HG03159 (cell line): ENCODE results near the gene SPACA6.

Source experiments
- ATAC-seq: cut with Tn5 transposase; IDR thresholded peaks from one replicate; pipeline ENCODE4 v1.9.1; 2021; ENCODE audit warnings: mild to moderate bottlenecking, moderate library complexity; ENCODE audit not compliant: unreplicated experiment

The SPACA6 gene

GRCh38 chr19:51703575-51704515, 10.7 kb downstream of the SPACA6 start:
- ATAC-seq, result peak; percentile 93

DNA sequence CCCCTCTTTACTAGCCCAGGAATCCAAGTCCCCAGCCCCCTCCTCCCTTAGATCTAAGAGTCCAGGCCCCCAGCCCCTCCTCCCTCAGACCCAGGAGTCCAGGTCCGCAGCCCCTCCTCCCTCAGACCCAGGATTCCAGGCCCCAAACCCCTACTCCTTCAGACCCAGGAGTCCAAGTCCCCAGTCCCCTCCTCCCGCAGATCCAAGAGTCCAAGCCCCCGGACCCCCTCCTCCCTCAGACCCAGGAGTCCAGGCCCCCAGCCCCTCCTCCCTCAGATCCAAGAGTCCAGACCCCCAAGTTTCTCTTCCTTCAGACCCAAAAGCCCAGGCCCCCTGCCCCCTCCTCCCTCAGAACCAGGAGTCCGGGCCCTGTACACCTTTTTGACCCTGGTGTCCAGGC, 11.5 kb downstream of the SPACA6 start:
- no peak for ATAC-seq

DNA sequence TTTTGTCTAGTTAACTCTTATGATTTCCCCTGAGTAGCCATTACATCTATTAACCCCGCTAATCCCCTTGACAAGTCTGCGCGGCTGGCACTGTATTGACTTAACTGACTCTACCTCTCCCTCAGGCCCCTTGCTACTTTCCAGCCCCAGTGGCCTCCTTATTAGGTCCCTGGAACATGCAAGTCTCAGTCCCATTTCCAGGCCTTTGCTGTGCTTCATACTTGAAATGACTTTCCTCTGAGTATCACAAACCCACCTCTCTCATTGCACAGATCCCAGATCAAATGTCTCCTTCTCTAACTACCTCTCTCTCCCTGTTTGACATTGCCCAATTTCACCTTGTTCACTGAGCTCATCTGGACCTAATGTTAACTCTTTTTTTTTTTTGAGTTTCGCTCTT, 13.2 kb downstream of the SPACA6 start:
- ATAC-seq, result no peak

DNA sequence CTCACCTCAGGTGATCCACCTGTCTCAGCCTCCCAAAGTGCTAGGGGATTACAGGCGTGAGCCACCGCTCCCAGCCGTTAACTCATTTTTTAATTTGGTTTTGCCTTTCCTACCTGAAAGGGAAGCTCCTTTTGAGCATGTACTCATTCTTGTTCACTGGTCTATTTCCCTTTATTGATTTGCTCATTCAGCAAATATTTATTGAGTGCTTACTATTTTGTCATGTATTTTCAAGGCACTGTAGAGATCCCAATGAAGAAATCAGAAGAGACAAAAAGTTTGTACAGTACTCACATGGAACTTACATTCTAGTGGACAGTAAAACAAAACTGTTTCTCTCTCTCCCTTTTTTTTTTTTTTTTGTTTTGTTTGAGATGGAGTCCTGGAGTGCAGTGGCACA, 13.8 kb downstream of the SPACA6 start:
- no peak for ATAC-seq

DNA sequence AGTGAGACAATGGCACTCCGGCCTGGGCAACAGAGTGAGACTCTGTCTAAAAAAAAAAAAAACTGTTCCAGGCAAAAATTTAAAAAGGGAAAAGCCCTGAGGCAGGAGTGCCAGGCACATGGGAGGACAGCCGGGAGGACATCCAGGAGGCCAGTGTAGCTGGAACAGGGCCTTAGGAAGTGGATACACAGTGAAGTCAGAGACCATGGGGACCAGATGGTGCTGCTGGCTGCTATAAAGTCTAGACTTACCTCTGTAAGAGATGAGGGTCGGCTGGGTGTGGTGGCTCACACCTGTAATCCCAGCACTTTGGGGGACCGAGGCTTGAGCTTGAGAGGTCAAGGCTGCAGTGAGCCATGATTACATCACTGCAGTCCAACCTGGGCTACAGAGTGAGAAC, 15.7 kb downstream of the SPACA6 start:
- ATAC-seq, result no peak

DNA sequence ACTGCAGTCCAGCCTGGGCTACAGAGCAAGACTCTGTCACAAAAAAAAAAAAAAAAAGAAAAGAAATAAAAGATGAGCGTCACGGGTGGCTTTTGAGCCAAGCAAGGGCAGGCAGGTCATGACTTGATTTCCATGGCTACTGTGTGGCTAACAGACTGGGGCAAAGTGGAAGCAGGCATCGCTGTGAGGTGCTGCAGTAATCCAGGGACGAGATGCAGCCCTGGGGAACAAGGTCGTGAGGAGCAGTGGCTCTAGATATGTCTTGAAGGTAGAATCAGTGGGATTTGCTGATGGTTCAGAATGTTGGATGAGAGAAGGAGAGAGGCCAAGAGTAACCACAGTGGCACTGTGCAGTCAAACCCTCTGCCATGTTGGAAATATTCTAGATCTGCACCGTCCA, 16.4 kb downstream of the SPACA6 start:
- no peak for ATAC-seq

- no peak for ATAC-seq
Measured at GRCh38 chr19:51710163-51710562, 17.0 kb downstream of the SPACA6 start.

GRCh38 chr19:51711702-51712101, 18.6 kb downstream of the SPACA6 start:
- ATAC-seq, result no peak

- no peak for ATAC-seq
Measured at GRCh38 chr19:51712461-51713081, 19.4 kb downstream of the SPACA6 start.

- no peak for ATAC-seq
Measured at GRCh38 chr19:51713319-51714285, 20.5 kb downstream of the SPACA6 start.

DNA sequence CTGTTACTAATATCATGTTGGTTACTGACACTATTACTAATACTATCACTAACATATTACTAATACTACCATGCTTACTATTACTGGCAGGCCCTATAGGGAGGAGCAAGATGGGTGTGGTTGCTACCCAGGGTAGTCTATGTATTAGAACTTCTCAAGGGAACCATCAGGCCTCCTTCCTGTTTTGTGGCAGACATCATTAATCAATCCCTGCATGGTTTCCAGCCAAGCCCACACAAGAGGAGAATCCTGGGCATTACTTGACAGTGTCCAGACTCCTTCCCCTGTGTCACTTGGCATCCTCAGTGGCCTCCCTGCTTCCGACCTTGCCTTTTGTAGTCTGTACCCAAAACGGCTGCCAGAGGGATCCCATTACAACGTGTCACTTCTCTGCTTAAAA, 21.7 kb downstream of the SPACA6 start:
- no peak for ATAC-seq

GRCh38 chr19:51715850-51716249, 22.7 kb downstream of the SPACA6 start:
- no peak for ATAC-seq

DNA sequence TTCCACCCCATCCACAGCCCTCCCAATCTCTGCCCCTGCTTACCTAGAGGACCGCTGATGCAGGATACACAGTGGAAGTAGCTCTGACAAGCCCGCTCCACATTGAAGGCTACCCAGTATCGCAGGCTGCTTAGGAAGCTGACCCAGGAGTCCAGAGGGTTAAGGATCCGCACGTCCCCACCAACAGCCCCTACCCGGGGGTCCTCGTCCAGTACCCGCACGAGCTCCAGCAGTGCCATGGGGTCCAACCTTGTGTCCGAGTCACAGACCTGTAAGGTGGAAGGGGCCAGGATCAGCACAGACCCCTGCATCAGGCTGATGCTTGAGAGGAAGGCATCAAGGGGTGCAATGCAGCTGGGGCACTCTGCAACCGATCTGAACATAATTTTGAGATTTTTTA, 23.8 kb downstream of the SPACA6 start:
- ATAC-seq, result no peak

GRCh38 chr19:51719251-51719988, 26.3 kb downstream of the SPACA6 start:
- ATAC-seq, result no peak

- ATAC-seq, result no peak
Measured at GRCh38 chr19:51721905-51722304, 28.8 kb downstream of the SPACA6 start.

DNA sequence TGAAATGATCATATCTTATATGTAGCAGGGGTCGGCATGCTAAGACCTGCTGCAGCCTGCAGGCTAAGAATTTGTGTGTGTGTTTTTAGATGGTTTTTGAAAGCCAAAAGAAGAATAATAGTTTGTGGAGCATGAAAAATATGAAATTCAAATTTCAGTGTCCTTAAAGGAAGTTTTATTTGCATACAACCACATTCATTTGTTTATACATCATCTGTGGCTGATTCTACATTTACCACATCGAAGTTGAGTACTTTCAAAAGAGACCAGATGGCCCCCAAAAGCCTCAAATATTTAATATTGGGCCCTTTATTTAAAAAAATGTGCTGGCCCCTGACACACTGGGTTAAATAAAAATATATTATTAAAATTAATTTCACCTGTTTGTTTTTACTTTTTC, 29.4 kb downstream of the SPACA6 start:
- no peak for ATAC-seq

DNA sequence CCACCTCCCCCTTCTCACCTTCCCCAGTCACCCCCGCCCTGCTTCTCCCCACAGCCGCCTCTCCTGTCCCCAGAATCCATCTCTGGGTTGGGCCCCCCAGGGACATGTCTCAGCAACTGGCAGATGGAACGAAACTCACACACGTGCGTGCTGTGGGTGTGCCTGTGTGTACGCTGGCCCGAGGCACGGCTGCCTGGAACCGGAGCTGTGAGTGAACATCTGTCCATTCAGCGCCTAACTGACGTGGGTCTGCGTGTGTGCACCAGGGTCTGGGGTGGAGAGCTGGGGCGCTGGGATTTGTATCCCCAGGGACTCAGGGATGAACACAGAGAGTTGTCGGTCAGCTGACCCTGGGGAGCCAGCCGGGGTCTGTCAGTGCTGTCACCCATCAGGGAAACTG, 31.4 kb downstream of the SPACA6 start:
- ATAC-seq, result no peak

GRCh38 chr19:51726049-51726448, 32.9 kb downstream of the SPACA6 start:
- ATAC-seq, result no peak

DNA sequence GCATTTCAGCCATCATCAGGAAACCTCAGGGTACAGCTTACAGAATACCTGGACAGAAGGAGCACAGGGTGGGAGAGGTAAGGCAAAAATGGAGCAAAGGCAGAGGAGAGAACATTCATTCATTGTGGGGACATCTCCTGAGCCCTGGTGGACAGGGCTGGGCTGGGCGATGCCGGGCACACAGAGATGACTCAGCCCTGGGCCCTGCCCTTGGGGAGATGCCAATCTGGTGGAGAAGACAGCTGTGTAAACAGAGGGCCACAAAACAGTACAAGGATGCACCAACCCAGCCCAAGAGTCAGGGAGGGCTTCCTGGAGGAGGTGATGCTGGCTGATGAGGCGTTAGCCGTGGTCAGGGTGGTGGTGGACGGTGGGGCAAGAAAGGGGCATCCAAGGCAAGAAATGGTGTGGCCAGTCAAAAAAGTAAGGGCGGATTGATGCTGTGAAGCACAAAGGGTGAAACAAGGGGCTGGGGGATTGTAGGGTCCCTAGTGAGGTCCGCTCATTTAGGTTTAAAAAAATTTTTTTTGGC, 34.3 kb downstream of the SPACA6 start:
- ATAC-seq, result no peak

DNA sequence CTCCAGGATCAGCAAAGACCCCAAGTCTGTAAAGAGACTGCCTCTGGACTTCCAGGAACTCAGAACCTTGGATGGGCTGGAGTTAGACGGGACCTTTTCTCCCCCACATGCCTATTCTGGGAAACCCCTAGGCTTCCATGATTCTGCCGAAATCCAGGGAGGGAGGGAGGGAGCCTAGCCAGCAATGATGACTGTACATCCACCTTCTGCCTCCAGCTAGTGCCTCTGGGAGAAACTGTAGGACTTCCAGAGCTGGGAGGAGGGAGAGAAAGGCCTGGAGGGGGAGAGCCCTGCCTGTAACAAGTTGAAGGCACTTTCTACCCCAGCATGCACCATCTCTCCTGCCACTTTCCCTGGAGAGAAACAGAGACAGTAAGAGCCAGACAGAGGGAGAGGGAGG, 36.7 kb downstream of the SPACA6 start:
- no peak for ATAC-seq
